Mesangial cell (primary cell): ENCODE results near the gene GAP43. TPM values are rescaled to one million over a fixed set of nuclear protein-coding genes. Genes with fewer than 3 reads are reported as not detected.

ENCODE experiments used
- total RNA-seq: library from RNA; depleted of rRNA; stranded (reverse); fragments of >200 nt; gene quantifications from 2 replicates; pipeline ENCODE4 v1.2.3, GENCODE V29; 2015

GAP43 gene, protein sequence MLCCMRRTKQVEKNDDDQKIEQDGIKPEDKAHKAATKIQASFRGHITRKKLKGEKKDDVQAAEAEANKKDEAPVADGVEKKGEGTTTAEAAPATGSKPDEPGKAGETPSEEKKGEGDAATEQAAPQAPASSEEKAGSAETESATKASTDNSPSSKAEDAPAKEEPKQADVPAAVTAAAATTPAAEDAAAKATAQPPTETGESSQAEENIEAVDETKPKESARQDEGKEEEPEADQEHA
- 0.13 and 0.16 TPM in 2 replicates for total RNA-seq

DNA sequence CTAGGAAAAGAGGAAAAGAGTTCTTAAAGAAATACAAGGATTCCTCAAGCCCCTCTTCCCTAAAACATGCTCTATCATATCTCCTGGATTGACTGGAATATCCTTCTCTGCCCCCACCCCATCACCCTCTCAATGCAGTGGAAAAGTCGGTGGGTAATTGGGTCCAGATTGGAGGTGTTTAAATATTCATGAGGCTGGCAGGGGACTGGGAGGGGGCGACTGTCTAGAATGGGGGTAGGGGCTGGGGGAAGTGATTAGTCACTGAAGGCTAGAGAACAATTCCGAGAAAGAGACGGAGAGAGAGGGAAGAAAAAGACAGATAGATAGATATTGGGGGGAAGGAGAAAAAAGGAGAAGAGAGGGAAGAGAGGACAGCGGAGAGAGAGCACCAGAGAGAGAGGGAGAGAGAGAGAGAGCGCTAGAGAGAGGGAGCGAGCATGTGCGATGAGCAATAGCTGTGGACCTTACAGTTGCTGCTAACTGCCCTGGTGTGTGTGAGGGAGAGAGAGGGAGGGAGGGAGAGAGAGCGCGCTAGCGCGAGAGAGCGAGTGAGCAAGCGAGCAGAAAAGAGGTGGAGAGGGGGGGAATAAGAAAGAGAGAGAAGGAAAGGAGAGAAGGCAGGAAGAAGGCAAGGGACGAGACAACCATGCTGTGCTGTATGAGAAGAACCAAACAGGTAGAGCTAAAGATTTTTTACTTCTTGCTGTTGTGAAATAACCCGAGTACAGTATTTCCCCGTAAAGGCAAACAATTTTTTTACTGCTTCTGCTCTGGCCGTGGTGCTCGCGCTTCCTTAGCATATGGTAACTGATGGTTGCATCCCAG, at the start of gene GAP43:
Gene GAP43, plus strand, starts transcription at position 467 of the 825 bp plus-strand sequence. Its CDS starts 180 bp downstream, at position 647.

